Neural progenitor cell (in vitro differentiated cells): ENCODE results near the gene SLX9.

ENCODE experiments used
- CTCF ChIP-seq: fragments of 200-600 bp; sonication (generic); IDR thresholded peaks from 2 replicates; pipeline ENCODE4 v1.5.1; 2017; ENCODE audit warnings: antibody characterized with exemption, mild to moderate bottlenecking
- EZH2phosphoT487 ChIP-seq: fragments of 200-600 bp; sonication (generic); IDR thresholded peaks from 2 replicates; pipeline ENCODE4 v1.6.1; 2017; ENCODE audit warnings: antibody characterized with exemption

- TF ChIP-seq CTCF = no peak
- no peak for TF ChIP-seq EZH2phosphoT487
Measured at GRCh38 chr21:44984428-44984791, 44.6 kb downstream of the SLX9 start.
